GM21825 (cell line): ENCODE results near the gene TMEM59.
"Not testable (repeated sequence)": the region's sequence is repeated elsewhere in the genome, so short reads cannot be mapped to it uniquely, and the experiment has no call there.

Experiments used
- ATAC-seq: cut with Tn5 transposase; IDR thresholded peaks from one replicate; pipeline ENCODE4 v1.9.1; 2021; ENCODE audit warnings: mild to moderate bottlenecking, moderate library complexity; ENCODE audit not compliant: unreplicated experiment

TMEM59 gene

DNA sequence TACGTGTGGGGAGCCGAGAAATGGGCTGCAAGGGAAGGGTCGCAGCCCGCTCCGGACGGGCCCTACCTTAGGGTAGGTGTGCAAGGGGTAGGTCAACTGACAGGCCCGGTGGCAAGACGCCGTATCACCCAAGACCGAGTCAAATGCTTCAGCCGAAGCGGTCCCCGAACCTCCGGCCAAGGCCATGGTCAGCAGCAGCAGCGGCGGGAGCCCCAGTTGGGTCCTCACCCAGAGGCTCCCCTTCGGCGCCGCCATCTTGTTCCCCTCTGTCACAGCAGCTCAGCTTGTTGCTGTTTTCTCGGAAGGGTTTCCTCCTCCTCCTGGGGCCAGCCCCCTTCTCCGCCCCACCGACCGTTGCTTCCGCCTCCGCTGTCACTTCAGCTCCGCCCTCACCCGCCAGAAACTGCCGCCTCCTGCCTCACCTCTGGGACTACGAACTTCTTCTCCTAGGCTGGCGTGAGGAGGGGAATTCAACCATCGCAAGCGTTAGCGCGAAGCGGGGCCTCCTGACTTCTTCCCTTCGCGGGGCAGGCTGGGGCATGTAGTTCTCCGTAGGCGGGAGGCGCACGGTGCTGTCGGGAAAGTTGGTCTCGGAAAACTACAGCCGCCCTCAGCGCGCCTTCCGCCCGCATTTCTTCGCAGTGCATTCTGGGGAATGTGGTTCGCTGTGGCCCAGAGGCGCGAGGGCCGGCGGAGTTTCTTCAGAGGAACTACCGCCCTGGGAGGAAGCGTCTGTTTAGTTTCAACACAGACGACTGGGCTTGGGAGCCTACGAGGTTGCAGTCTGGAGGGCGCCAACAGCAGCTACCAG is at the start of gene TMEM59, which contains the start of gene TCEANC2:
Gene TMEM59, minus strand, starts transcription at position 271 of the 811 bp plus-strand sequence. Its CDS starts 16 bp downstream, at position 255.
Gene TCEANC2, plus strand, starts transcription at position 675 of the 811 bp plus-strand sequence. CDS start 815 bp downstream, outside the sequence.
- ATAC-seq: peak; percentile 92

DNA sequence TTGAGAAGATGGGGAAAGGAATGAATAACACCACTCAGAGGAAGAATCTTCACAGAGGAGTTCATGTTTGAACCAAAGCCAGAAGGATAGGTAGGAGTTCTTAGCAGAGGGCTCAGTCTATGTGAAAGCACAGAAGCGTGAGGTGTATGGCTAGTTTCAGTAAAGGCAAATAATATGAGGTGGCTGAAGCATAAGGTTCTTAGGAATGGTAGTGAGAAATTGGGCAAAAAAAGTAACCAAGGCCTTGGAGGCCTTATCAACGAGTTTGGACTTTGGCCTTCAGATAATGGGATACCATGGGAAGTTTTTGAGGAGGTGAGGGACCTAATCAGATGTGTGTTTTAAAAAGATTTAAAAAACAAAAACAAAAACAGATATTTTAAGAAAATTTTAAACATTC is 47.5 kb upstream of the TMEM59 start:
- ATAC-seq: no peak

- no peak for ATAC-seq
Observed at GRCh38 chr1:54099061-54099610, 46.1 kb upstream of the TMEM59 start.

DNA sequence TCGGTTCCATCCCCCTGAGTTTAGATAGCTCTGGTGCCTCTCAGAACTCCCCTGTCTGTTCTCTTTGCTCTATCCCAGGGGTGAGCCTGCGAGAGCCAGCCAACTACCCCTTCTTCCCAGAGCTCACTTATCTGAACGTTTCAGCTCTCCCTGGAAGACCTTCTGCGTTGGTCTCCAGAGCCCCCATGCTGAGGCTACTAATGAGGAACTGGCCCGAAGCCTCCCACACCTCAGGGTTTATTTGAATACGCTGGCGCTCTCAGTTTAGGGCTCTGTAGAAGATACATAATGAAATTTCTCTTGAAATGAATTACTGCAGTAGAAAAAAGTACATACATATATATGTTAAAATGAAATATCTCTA is 43.9 kb upstream of the TMEM59 start:
- ATAC-seq: no peak

DNA sequence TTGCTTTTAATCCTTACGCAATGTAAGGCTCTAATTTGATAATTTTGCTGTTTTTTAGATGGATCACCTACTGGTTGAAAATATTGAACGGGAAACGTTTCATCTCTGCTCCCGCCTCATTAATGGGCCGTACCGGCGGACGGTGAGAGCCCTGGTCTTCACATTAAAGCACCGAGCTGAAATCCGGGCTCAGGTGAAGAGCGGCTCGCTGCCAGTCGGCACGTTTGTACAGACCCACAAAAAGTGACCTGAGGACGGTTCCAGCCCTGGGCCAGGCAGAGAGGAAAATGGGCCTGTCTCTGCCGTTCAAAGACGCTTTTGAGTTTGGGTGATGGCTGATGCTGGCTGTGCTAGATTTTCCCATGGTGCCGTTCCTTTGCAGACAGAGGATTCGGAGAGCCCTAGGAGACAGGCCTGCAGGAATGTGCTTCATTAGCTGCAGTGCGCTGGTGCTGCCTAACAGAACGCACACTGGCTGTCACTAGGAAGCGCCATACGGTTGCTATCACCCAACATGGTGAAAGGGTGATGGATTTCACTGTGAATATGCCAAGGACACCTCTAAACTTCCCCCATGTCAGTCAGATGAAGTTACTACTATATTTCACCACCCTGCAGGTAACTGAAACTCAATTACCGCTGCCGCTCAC is 43.3 kb upstream of the TMEM59 start:
- ATAC-seq: no peak

GRCh38 chr1:54095546-54096226 is 42.7 kb upstream of the TMEM59 start:
- no peak for ATAC-seq

- not testable (repeated sequence) for ATAC-seq
Observed at GRCh38 chr1:54094730-54095105, 41.7 kb upstream of the TMEM59 start.

DNA sequence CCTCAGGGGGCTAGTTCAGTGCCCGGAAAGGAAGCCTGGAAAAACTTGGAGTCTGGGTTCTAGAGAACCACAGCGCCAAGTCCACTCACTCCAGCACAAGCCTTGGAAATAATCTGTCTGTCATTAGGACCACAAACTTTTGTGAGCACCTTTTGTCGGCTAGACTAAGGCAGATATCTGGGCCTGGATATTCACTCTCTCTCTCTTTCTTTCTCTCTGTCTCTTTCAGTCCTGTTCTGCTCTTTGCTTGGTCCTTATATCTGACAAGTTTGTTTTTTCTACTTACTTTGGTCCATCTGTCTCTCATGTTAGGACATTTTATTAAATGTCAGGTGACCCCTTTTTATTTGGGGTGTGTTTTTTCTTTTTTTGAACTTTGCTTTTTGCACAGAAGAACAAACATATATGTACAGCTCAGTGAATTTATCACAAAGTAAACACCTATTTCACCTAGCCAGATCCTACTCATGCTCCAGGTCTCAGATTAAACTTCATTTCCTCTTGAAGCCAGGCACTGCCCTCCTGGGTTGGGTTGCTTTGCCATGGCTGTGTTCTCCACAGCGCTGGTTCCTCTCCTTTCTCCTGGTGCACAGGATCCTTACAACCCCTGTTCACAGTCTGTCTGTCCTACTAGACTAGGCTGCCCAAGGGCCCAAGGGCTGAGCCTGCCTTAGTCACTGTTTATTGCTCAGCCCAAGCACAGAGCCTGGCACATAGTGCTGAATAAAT is 41.2 kb upstream of the TMEM59 start:
- no peak for ATAC-seq

DNA sequence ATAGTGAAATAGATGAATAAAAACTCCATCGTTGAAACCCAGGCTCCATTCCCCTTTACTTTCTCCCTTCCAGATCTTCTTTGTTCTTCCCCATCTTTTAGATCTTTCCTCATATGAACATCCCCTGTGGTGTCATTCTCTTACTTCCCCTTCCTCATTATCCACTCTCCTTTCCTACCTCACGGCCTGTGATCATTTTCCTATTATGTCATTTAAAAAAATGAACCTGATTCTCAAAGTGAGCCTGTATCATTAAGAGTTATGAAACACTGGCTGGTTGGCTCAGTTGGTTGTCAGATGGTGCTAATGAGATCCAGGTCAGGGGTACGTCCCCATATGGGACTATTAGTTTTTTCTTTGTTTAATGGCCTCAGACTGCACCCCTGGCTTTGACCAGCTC is 38.7 kb upstream of the TMEM59 start:
- no peak for ATAC-seq

DNA sequence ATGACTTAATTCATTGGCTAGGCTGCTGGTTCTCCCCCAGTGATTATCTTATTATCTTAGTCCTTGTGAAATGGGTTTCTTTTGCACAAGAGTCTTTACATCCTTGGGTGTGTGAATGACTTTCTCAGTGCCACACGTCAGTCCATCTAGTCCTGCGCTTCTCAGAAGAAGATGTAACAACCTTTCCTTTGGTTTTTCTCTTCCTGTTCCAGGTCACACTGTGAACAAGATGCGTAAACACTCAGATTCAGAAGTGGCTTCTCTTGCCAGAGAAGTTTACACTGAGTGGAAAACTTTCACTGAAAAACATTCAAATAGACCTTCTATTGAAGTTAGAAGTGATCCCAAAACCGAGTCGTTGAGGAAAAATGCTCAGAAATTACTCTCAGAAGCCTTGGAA is 35.4 kb upstream of the TMEM59 start:
- no peak for ATAC-seq

DNA sequence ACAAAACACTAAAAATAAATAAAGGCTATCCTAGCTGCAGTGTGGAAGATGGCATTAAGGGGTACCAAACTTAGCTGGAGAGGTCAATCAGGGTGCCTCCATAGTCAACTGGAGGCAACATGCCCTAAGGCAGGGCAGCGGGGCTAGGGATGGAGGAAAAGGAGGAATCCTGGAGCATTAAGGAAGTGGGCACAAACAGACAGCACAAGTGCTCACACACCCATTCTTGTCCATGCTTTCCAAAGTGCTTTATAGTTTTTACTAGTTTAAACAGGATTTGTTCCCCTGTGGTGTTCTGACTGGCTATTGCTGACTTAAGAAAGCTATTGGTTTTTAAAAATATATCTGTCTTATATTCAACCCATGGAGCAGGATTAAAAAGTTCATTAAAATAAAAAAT is 33.8 kb upstream of the TMEM59 start:
- no peak for ATAC-seq

- ATAC-seq: no peak
Observed at GRCh38 chr1:54084794-54085193, 31.8 kb upstream of the TMEM59 start.

DNA sequence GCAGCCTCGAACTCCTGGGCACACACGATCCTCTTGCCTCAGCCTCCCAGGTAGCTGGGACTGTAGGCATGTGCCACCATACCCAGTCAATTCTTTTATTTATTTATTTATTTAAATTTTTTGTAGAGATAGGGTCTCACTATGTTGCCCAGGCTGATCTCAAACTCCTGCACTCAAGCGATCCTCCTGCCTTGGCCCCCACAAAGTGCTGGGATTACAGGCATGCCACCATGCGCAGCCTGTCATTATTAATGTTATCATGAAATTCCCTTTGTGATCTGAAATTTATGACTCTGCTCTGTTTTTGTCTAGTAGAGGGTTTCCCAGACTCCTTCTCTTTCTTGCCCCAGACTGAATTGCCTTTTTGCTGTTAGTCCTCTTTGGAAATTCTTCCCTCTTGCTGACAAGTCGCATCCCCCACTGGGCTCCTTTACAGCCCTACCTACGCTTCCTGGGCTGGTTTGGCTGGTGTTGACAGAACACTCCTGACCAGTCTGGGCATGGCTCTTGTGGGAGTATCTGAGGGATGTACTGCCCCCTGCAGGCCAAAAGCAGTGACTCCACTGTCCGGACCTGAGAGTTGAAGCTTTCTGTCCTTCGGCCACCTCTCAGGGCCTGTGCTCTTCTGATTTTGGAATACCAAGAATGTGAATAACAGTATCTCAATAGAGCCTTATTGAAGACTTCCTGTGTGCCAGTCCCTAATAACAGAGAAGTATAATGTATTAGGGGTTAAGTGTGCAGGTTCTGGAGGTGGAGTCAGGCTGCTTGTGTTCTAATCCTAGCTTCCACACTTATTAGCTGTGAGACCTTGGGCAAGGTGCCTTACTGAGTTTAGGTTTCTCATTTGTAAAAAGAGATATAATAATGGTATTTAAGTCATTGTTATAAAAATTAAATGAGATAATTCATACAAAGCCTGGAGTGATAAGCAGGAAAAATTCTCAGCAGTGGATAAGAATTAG is 28.6 kb upstream of the TMEM59 start:
- ATAC-seq: no peak

DNA sequence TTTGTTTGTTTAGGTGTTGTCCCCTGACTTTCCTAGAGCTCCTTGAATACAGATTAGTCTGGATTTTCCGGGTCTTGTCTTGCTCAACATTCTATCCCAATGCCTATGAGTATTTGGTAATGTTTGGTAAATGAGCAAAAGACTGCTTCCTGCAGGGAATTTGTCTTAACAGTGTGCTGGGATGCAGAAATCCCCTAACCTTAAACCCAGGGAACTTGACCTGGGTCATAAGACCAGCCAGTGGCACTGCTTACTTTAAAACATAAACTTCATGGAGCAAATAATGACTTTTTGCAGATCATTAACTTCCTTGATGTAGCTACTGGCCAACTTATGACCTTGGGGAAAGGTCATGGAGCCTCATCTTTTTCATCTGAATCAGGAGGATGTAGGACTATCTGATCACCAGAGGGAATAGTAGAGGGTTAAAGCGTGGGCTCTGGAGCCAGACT is 27.6 kb upstream of the TMEM59 start:
- no peak for ATAC-seq

DNA sequence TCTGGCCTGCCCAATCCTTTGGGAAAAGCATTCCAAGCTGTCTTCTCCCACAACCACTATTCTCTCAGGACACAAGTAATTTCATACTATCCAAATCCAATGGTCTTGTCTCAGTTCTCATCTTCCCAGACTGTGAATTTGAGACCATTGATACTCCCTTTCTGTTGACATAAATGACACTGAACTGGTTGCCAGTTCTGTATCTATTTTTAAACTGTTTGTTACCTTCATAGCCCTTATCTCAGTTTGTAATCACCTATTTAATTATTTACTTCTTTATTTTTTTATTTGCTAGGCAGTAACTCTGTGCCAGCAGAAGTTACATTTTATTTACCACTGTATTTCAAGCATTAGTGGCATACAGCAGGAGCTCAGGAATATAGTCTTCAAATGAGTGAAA is 24.4 kb upstream of the TMEM59 start:
- ATAC-seq: no peak

GRCh38 chr1:54070171-54070837 is 17.3 kb upstream of the TMEM59 start:
- ATAC-seq: peak; percentile 57

DNA sequence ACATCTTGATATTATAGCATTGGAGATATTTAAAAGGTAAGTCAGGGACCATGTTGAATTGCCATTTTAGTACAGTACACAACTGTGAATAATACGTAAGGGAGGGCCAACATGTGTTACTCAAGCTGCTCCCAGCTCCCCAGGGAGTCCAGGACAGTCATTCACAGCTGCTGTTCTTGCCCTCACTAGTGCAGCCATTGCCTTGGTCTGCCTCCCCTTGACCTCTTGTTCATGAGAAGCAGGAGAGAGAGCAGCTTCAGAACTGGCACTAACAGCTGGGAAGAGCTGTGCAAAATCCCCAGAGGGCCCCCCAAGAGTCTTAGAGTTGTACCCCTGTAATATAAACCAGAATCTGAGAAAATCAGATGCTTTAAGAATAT is 16.8 kb upstream of the TMEM59 start:
- no peak for ATAC-seq

DNA sequence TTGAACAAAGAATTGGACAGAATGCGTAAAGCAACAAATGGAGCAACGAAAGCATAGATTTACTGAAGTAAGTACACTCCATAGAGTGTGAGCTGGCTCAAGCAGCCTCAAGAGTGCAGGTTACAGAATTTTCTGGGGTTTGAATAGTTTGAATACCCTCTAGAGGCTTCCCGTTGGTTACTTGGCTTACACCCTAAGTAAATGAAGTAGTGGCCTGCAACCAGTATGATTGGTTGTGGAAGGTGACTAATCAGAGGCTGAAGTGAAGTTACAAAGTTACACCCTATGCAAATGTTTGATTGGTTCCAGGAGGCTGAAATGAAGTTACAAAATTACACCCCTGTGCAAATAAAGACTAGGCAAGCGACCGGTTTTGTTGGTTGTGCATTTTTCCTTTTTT is 11.3 kb upstream of the TMEM59 start:
- ATAC-seq: no peak

DNA sequence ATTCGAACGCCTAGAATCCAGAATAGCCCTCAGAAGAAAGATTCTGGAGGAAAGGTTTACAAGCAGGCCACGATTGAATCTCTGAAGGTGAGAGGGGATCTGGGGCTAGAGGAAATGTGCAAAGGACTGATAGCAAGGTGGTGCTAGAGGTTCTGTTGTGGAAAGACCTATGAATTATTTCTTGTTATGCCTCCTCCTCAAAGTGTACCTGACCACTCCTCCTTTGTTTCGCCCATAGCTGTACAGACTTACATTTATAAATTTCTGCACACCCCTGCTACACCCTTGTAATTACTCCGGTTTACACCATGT is 1.4 kb upstream of the TMEM59 start:
- ATAC-seq: no peak
